SK-N-SH (cell line): ENCODE measurements around the gene TSKS.

Source experiments
- CTCF ChIP-seq: fragments of 200-600 bp; sonication (generic); IDR thresholded peaks from 2 replicates; pipeline ENCODE4 v1.6.1; 2017; ENCODE audit warnings: antibody characterized with exemption, mild to moderate bottlenecking, moderate library complexity
- EZH2phosphoT487 ChIP-seq: fragments of 200-600 bp; sonication (generic); IDR thresholded peaks from 2 replicates; pipeline ENCODE4 v1.6.1; 2017; ENCODE audit warnings: low read depth, mixed run types, mild to moderate bottlenecking, antibody characterized with exemption, moderate library complexity, borderline replicate concordance
- RAD21 ChIP-seq: IDR thresholded peaks from 2 replicates; pipeline ENCODE4 v1.6.1; 2012; ENCODE audit warnings: mild to moderate bottlenecking, low read length
- RFX5 ChIP-seq: IDR thresholded peaks from 2 replicates; pipeline ENCODE4 v1.6.1; 2012; ENCODE audit warnings: mild to moderate bottlenecking, improper control_type of control experiment, low read length

DNA sequence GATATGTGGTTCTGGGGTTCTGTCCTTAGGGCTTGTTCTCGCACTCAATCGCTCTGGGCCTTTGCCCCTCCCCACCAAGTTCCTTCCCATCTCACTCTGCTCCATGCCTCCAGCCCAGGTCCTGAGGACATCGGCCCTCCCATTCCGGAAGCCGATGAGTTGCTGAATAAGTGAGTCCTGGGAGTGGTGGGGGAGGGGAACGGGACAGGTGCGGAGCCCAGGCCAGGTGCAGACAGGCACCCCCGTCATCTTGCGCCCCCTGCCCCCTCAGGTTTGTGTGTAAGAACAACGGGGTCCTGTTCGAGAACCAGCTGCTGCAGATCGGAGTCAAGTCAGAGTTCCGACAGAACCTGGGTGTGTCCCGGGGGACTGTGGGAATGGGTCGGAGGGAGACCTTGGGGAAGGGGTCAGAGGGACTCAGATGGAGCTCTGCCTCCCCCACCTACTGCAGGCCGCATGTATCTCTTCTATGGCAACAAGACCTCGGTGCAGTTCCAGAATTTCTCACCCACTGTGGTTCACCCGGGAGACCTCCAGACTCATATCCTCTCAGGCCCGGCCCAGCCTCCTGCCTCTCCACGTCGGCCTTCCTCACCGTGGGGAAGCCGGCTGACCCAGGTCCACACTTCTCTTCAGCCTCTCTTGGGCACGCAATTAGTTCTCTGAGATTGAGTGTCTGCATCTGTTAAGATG lies 39.9 kb upstream of the TSKS start:
- no peak for TF ChIP-seq RFX5
- no peak for TF ChIP-seq CTCF
- TF ChIP-seq RAD21, result no peak
- no peak for TF ChIP-seq EZH2phosphoT487
